Adrenal gland (tissue), 12 donors: ENCODE results near the gene LHFPL6. TPM values are rescaled to one million over a fixed set of nuclear protein-coding genes. Genes with fewer than 3 reads are reported as not detected.

Experiments
- DNase-seq, 7 donors: peaks; one replicate each; pipeline ENCODE4 v3.0.0-alpha.2; 2019 to 2020
- H3K27ac ChIP-seq, 5 donors: fragments of 200-600 bp; sonication (generic) in 4 of 5; 1 replicate in 3 of 5; 2 replicates in 2 of 5; pipeline versions ENCODE4 v1.5.1 to v1.8.0; 2016 to 2020; ENCODE audit warnings: mild to moderate bottlenecking in 1 of 5
- H3K27me3 ChIP-seq: fragments of 200-600 bp; 2 replicates; pipeline ENCODE4 v1.8.0; 2021
- H3K36me3 ChIP-seq, 2 donors: fragments of 200-600 bp; replicated peaks in 1 of 2; 1 replicate in 1 of 2; 2 replicates in 1 of 2; pipeline versions ENCODE4 v1.5.1 to v1.8.0; 2018 to 2022
- H3K4me1 ChIP-seq, 2 donors: fragments of 200-600 bp; replicated peaks in 1 of 2; 1 replicate in 1 of 2; 2 replicates in 1 of 2; pipeline versions ENCODE4 v1.5.1 to v1.8.0; 2018 to 2021
- H3K4me3 ChIP-seq, 4 donors: fragments of 200-600 bp; sonication (generic) in 3 of 4; one replicate each; pipeline ENCODE4 v1.5.1; 2016 to 2018
- H3K9me3 ChIP-seq, 3 donors: fragments of 200-600 bp; sonication (generic) in 1 of 3; replicated peaks in 1 of 3; 1 replicate in 2 of 3; 2 replicates in 1 of 3; pipeline versions ENCODE4 v1.5.1 to v1.8.0; 2016 to 2021
- CTCF ChIP-seq, 6 experiments: fragments of 450-650 bp in 4 of 6; fragments of 200-600 bp in 2 of 6; sonication (generic) in 1 of 6; IDR thresholded peaks; 1 replicate in 5 of 6; 2 replicates in 1 of 6; pipeline versions ENCODE4 v1.5.1 to v1.8.0; 2016 to 2021; ENCODE audit warnings: antibody characterized with exemption in 6 of 6, mild to moderate bottlenecking in 2 of 6, moderate library complexity in 1 of 6
- POLR2A ChIP-seq, 2 donors: fragments of 450-650 bp; IDR thresholded peaks; one replicate each; pipeline ENCODE4 v1.6.1; 2017; ENCODE audit warnings: antibody characterized with exemption in 2 of 2, mild to moderate bottlenecking in 2 of 2, moderate library complexity in 1 of 2
- WGBS, 4 donors: extraction: QIAGEN DNeasy Blood & Tissue Kit in 2 of 4; methylation state at CpG; one replicate each; pipeline versions ENCODE4 v1.1.5 to v1.1.7; 2013 to 2017; 5-methylcytosine and 5-hydroxymethylcytosine counted together
- intact Hi-C, 2 donors: fragments of 100-400 bp; cut with DNase I; formaldehyde crosslinking; loops; one replicate each; pipeline versions ENCODE4 v1.14.1 to v1.15.0; 2022 to 2023
- polyA plus RNA-seq, 3 donors: library from polyadenylated mRNA; stranded (reverse); fragments of 200-250 nt in 2 of 3; fragments of 350-450 nt in 1 of 3; fragmentation: Illumina TruSeq in 1 of 3; extraction: RNeasy Lipid Tissue Mini Kit (QIAGEN cat#74804) in 1 of 3; gene quantifications; one replicate each; pipeline ENCODE4 v1.2.3, GENCODE V29; 2013 to 2014
- total RNA-seq, 9 donors: library from RNA; depleted of rRNA in 4 of 9; stranded (reverse); fragments of >200 nt in 4 of 9; fragments of 120-200 nt in 1 of 9; fragmentation: NEBNext Ultra II Directional in 1 of 9; extraction: Animal tissue kit (Norgen Biotek cat#: 25700) in 1 of 9; gene quantifications; one replicate each; pipeline versions ENCODE4 v1.1.0 to v1.2.4, GENCODE V29; 2013 to 2023
- donor health status: healthy with polysubstance abuse.
- donor health status: Bipolar disorder and iron deficiency.
- donor health status: DM: yes; HTN: yes; CAD: no.
- donor health status: DM: no; HTN: no; CAD: no.
- donor health status: DM: no; HTN: no; CAD: no.
- donor health status: DM: yes; HTN: yes; CAD: no.

The LHFPL6 gene
- total and polyA plus RNA-seq, 12 donors, result 28.9 to 113 (median 46.6) TPM

DNA sequence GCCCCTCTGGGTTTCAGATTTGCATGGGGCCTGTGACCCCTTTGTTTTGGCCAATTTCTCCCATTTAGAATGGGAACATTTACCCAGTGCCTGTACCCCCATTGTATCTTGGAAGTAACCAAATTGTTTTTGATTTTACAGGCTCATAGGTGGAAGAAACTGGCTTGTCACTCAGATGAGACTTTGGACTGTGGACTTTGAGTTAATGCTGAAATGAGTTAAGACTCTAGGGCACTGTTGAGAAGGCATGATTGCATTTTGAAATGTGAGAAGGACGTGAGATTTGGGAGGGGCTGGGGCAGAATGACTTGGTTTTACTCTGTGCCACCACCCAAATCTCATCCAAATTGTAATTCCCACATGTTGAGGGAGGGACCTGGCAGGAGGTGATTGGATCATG is 306.0 kb downstream of the LHFPL6 start:
- Histone ChIP-seq H3K36me3 (no peaks in the 10 kb centered on the region), H3K4me3 (no peak overlapping the region), H3K9me3 (no peaks in the 10 kb centered on the region), H3K27me3 (no peaks in the 10 kb centered on the region), H3K27ac (no peak overlapping the region), H3K4me1 (no peaks in the 10 kb centered on the region)
- no peak for DNase-seq
- 72 to 93% (median 85%) methylated on average over 1 of the region's 1 CpG for WGBS, 4 donors
- intact Hi-C loops, result no loop called here
- TF ChIP-seq POLR2A (IDR thresholded peaks at IDR 0.05) (no peak), CTCF (IDR thresholded peaks at IDR 0.05) (no peak)

GRCh38 chr13:39296193-39296592 is 306.8 kb downstream of the LHFPL6 start:
- no peaks in the 10 kb centered on the region for H3K9me3 ChIP-seq
- H3K4me3 ChIP-seq, result no peak overlapping the region
- no peak for DNase-seq
- H3K4me1 ChIP-seq, result no peaks in the 10 kb centered on the region
- TF ChIP-seq POLR2A (IDR thresholded peaks at IDR 0.05), result no peak
- TF ChIP-seq CTCF (IDR thresholded peaks at IDR 0.05), result no peak
- no peaks in the 10 kb centered on the region for H3K36me3 ChIP-seq
- intact Hi-C loops, result no loop called here
- 64 to 100% (median 85%) methylated on average over 1 to 2 of the region's 2 CpGs for WGBS, 4 donors
- H3K27me3 ChIP-seq, result no peaks in the 10 kb centered on the region
- no peak overlapping the region for H3K27ac ChIP-seq

Other genes with a start within 250 kb of the LHFPL6 start
- 10 to 100 TPM; 13.8 to 53.5 (median 36.3) TPM for gene COG6, start 52.5 kb upstream of the LHFPL6 start, total RNA-seq
- gene COG6, start 52.5 kb upstream of the LHFPL6 start, polyA plus RNA-seq, result 10 to 100 TPM in 1 of 3 donors, 1 to 10 TPM in 2; 7.2 to 23.7 (median 8.1) TPM